Measurements from ENCODE around the gene C6orf120.

Gene C6orf120

GRCh38 chr6:169725125-169726048, 23.5 kb downstream of the C6orf120 start:
- peak; percentile 62 for DNase-seq

- DNase-seq = no peak
Measured at GRCh38 chr6:169726049-169726400, 24.1 kb downstream of the C6orf120 start.

GRCh38 chr6:169726963-169727362, 25.0 kb downstream of the C6orf120 start:
- no peak for DNase-seq

GRCh38 chr6:169729961-169730360, 28.0 kb downstream of the C6orf120 start:
- DNase-seq = no peak

GRCh38 chr6:169738204-169738975, 36.5 kb downstream of the C6orf120 start:
- no peak for DNase-seq

GRCh38 chr6:169738976-169739529, 37.1 kb downstream of the C6orf120 start:
- no peak for DNase-seq

- no peak for DNase-seq
Measured at GRCh38 chr6:169741344-169741743, 39.4 kb downstream of the C6orf120 start.

- no peak for DNase-seq
Measured at GRCh38 chr6:169745405-169745804, 43.5 kb downstream of the C6orf120 start.

GRCh38 chr6:169746556-169746955, 44.6 kb downstream of the C6orf120 start:
- DNase-seq = no peak

- DNase-seq = peak; percentile 99
Measured at GRCh38 chr6:169751242-169752073, 49.5 kb downstream of the C6orf120 start, which contains the start of the genes DYNLT2 and ERMARD. TSS of gene DYNLT2 (minus strand) at chr6:169751572. CDS start at chr6:169751458, 114 bp downstream. TSS of gene ERMARD (plus strand) at chr6:169751622. CDS start at chr6:169751658, 36 bp downstream.

- DNase-seq = no peak
Measured at GRCh38 chr6:169752074-169752623, 50.2 kb downstream of the C6orf120 start.

Data from NCI-H774 (cell line).